Stimulated activated CD8-positive, alpha-beta memory T cell treated with anti-CD3 and anti-CD28 coated beads, Interleukin-7, amount 100 ng/mL, for 4 hours (primary cell): ENCODE data around the gene SVOPL.

ENCODE experiments used
- DNase-seq, 2 donors: peaks; one replicate each; pipeline ENCODE4 v3.0.0-alpha.2; 2020; ENCODE audit warnings: low read depth in 2 of 2

Gene SVOPL

DNA sequence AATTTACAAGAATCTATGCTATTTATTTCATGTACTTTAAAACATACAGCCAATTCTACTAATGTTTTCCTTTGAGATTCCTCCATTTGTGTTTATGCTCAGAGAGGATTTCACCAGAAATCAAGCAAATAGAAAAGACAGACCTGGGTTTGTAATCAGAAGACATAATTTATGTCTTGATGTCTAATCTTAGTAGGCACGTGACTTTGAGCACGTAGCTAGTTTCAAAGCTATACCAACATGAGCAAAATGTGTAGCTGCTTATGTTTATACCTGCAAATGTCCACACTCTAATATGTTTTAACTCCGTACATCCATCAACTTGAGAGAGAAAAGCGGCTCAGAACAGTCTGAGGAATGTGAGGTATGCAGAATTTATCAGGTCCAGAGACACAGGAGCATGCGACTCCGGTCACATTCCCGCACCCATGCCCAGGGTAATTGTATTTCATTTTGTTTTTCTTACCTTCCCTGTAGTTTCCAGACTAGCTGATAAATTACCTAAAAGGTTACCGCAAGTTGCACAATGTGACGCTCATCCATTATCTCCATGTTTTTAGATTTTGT is 40.0 kb downstream of the SVOPL start:
- no peak for DNase-seq

- DNase-seq = no peak
These were observed 42.3 kb downstream of the SVOPL start for GRCh38 chr7:138658889-138659288.

DNA sequence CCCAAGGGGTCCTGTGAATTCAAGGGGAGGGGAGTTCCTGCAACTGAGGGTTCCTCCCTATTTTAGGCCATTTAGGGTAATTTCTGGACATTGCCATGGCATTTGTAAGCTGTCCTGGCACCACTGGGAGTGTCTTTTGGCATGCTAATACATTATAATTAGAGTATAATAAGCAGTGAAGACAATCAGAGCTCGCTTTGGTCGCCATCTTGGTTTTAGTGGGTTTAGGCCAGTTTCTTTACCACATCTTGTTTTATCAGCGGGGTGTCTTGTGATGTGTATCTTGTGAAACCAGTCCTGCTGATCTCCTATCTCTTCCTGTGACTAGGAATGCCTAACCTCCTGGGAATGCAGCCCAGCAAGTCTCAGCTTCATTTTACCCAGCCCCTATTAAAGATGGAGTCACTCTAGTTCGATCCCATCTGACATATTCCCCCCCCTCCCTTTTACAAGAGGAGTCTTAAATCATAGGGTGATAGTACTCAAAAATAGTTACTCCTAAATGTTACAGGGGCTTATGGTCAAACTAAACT is 43.2 kb downstream of the SVOPL start:
- no peak for DNase-seq

DNA sequence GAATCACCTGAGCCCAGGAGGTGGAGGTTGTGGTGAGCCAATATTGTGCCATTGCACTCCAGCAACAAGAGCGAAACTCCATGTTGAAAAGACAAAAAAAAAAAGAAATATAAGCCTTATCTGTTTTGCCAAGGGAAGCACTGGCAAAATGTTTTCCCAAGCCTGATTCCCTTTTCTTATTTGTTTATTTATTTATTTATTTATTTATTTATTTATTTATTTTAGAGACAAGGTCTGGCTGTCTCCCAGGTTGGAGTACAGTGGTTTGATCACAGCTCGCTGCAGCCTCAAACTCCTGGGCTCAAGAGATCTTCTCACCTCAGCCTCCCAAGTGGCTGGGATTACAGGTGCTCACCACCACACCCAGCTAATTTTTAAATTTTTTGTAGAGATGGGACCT is 44.2 kb downstream of the SVOPL start:
- DNase-seq = no peak

- DNase-seq = no peak
These were observed 46.5 kb downstream of the SVOPL start for GRCh38 chr7:138654616-138655015.

- DNase-seq = no peak
These were observed 51.7 kb downstream of the SVOPL start for GRCh38 chr7:138649506-138649905.

DNA sequence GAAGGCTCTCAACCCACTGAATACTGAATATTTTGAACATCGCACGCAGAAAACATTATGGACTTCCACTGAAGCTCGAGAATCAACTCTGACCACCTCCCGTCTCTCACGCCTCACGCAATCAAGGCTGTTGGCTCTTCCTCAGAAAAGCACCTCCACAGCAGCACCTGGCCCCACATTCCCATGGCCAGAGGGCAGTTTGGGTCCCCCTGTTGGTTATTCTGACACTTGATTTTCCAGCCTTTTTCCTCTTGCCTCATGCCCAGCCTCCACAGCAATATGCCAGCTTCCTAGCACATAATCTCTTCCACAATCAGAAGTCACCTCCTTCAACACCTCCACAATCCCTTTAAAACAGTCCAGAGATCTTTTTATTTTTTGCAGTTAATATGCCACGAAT is 55.9 kb downstream of the SVOPL start:
- DNase-seq = no peak

DNA sequence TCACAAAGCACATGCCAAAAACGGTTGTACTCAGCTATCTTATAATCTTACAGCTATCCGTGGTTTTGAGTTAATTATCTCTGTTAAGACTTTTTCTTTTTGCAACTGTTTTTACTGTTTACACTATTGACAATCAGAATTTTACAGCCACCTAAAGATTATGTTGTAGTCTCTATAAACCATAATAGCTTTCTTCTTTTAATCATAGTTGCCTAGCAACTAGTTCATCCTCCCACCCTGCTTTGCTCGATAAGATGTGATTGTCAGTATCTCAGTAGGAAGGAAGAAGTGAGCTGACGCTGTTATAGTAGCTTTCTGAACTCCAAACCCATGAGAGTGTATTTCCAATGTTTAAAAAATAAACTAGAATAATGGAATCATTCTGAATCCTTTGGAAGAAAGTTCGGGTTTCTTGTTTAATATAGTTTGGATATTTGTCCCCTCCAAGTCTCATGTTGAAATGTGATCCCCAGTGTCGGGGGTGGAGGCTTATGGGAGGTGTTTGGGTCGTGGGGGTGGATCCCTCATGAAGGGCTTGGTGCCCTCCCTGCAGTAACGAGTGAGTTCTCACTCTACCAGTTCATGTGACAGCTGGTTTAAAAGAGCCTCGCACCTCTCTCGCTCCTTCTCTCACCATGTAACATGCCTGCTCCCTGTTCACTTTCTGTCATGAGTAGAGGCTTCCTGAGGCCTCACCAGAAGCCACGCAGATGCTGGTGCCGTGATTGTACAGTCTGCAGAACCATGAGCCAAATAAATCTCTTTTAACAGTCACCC is 68.1 kb downstream of the SVOPL start:
- DNase-seq = no peak

- no peak for DNase-seq
These were observed 68.8 kb downstream of the SVOPL start for GRCh38 chr7:138632384-138632783.

- DNase-seq = no peak
These were observed 71.0 kb downstream of the SVOPL start for GRCh38 chr7:138630059-138630610.

GRCh38 chr7:138627361-138627760 is 73.8 kb downstream of the SVOPL start:
- DNase-seq = no peak

GRCh38 chr7:138626846-138627245 is 74.3 kb downstream of the SVOPL start:
- DNase-seq = no peak

- no peak for DNase-seq
These were observed 75.3 kb downstream of the SVOPL start for GRCh38 chr7:138625849-138626230.

GRCh38 chr7:138625084-138625848 is 75.9 kb downstream of the SVOPL start:
- DNase-seq = no peak

GRCh38 chr7:138622841-138623240 is 78.3 kb downstream of the SVOPL start:
- DNase-seq = no peak

GRCh38 chr7:138618933-138619332 is 82.2 kb downstream of the SVOPL start:
- no peak for DNase-seq

DNA sequence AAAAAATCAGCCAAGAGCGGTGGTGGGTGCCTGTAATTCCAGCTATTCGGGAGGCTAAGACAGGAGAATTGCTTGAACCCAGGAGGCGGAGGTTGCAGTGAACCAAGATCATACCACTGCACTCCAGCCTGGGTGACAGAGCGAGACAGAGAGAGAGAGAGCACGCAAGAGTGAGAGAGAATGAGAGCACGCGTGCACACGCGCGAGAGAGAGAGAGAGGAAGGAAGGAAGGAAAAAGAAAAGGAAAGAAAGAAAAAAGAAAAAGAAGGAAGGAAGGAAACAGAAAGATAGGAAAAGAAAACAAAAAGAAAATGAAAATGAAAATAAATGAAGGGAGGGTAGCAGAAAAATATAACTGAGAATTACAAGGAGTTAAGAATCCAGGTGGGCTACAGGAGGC is 82.7 kb downstream of the SVOPL start:
- DNase-seq = no peak

DNA sequence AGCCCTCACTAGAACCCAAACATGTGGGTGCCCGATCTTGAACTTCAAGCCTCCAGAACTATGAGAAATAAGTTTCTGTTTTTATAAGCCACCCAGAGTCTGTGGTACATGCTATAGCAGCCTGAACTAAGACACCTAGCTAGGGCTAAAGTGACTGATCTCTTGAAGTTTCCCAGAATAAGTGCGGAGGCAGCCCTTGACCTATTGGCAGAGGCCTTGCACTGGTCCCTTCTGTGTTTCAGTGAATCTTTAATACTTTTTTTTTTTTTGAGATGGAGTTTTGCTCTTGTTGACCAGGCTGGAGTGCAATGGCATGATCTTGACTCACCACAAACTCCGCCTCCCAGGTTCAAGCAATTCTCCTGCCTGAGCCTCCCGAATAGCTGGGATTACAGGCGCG is 85.1 kb downstream of the SVOPL start:
- DNase-seq = no peak

DNA sequence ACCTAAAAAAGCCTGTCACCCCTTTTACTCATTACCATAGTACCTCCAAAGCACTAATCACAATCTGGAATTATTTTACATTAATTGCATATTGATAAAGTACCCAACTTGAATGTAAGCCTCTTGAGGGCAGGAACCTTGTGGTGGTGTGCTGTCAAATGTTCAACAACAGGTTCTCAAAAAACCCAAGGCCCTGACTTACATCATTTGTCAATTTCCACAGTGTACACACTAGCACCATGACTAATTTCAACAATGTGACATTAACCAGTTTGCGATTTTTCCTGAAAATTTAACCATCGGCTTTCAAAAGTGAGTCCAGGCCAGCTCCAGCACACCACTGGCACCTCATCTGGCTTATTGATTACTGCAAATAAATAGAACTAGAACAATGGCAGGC is 87.5 kb downstream of the SVOPL start:
- no peak for DNase-seq

DNA sequence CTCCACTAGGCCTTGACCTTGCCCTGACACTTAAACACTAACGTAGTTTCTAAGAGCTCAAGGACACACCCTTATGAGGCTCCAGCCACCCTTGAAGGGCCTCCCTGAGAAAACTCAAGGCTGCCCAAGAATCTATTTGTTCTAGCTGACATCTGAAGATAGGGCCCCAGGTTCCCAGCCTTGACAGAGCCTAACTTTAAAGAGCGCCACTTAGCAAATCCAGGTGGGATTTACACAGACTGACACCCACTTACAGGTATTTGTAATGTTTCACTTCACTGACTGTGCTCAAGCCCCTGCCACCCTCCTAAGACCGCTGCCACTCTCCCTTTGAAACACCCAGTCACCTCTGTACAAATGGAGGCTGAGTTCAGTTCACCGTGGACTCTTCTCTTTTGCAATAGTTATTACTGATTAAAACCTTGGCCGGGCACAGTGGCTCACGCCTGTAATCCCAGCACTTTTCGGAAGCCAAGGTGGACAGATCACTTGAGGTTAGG is 90.4 kb downstream of the SVOPL start:
- DNase-seq = no peak

DNA sequence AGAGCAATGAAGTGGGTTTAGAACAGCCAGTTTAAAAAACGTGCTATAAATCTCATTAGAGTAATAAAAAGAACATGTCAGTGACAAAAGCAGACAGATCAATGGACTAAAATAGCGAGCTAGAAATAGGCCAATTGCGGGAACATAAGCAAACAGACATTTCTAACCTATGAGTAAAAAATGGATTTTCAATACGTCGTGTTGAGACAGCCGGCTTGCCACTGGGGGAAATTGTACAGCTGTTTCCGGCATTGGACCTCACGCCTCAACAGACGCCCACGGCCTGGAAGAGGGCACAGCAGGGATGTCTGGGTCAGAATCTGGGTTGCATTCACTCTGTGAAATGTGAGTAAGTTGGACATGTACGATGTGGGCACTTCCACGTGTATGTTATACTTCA is 92.9 kb downstream of the SVOPL start:
- no peak for DNase-seq
